Stimulated activated CD4-positive, alpha-beta T cell treated with anti-CD3 and anti-CD28 coated beads, TNF-alpha, amount 100 ng/mL, for 4 hours (primary cell): ENCODE measurements around the gene DNAJA4.

ENCODE experiments used
- DNase-seq, 3 experiments: peaks; one replicate each; pipeline ENCODE4 v3.0.0-alpha.2; 2020; ENCODE audit warnings: low read depth in 3 of 3

DNAJA4 gene

DNA sequence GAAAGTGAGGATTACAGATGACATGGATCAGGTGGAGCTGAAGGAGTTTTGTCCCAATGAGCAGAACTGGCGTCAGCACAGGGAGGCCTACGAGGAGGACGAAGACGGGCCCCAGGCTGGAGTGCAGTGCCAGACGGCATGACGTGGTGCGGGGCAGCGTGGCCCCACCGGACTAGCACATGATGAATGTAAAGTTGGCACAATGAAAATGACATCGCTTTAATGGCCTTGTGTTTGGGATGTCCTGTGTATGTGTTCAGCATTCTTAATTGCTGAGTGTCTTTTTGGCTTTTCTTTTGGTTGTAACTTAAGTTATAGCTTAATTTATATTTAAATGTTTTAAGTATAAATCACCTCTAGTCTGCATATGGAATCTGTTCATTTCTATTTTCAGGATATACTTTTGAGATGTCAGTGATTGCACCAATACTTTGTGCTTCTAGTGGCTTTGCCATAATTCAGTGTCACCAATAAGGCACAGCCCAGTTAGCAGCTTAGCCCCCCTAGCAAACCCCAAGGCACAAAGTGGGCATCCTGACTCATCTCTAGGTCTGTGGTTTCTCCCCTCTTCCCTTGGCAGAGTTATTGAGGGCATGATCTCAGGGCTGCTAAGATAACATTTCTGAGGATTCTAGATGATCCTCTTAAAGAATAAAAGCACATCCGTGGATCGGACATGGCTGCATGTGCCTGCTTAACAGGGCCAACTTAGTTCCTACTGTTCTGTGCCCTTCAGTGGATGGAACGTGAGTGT is 16.1 kb downstream of the DNAJA4 start:
- DNase-seq: no peak

GRCh38 chr15:78282324-78282723 is 18.0 kb downstream of the DNAJA4 start:
- DNase-seq: no peak

- no peak for DNase-seq
These were observed 20.4 kb downstream of the DNAJA4 start for GRCh38 chr15:78284758-78285157.

DNA sequence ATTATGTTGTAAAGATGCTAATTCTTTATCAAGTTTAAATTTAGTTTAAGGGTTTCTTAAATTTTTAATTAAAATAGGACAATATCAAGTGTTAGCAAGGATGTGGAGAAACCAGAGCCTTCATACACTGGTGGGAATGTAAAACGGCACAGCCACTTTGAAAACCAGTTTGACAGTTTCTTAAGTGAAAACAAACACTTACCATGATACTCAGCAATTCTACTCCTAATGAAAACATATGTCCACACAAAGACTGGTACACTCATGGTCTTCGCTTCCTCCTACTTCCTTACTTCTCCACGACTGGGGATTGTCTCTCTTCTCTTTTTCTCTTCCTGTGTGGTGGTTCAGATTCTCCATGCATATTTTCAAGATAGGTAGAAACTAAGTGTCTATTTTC is 25.9 kb downstream of the DNAJA4 start:
- no peak for DNase-seq

DNA sequence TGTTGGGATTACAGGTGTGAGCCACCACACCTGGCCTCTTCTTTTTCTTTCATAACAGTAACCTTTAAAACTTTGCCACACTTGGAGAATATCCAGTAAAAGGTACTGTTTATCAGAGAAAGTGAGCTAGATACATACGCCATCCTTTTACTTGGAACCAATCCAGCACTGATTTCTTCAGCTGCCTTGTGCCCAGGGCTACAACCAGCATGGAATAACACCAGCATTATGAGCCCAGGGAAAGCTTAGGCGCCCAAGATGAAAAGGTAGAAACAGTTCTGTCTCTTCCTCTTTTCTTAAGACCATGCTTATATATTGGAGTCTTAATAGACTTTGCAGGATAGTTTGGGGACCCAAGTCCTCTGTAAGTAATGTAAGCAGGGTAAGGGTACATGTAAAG is 26.7 kb downstream of the DNAJA4 start:
- DNase-seq: no peak

- no peak for DNase-seq
These were observed 27.3 kb downstream of the DNAJA4 start for GRCh38 chr15:78291698-78292097.

GRCh38 chr15:78292219-78292618 is 27.9 kb downstream of the DNAJA4 start:
- DNase-seq: no peak

DNA sequence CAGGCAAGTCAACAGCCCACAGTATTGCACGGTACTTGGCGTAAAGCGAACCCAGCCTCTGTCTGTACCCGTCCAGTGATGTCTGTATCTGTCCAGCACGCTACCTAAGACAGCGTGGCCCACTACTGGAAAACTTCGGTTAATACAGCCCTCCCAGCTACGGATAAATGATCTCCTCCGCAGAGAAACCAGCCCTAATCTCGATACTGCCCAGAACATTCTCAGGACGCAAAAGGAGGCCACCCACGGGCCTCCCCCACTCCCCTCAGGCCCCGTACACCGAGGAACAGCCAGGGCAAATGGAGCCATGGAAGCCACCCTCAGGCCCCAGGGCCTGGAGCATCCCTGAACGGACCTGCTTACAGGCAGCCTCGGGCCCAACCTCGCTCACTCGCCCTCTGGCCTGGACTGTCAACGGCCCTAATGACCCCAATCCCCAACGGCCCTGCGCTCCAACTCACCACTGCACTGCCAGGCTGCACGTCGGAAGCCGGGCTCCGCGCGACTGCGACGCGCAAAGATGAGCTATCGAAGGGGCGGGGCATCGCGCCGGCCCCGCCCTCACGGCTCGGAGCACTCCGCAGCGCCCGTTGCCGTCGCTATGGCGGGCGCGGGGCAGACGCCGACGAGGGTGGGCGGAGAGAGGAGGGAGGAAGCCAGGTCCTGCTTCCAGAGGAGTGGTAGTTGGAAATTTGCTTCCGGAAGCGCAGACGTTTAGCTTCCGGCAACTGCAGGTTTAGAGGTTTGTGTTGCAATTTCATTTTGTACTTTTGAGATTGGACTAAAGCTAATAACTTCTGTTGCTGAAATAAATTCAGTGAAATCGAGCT is 35.0 kb downstream of the DNAJA4 start, which contains the start of gene SKIC8:
TSS of gene SKIC8 (minus strand) at position 509 of the 830 bp plus-strand sequence. CDS start 3,923 bp downstream, outside the sequence.
- DNase-seq: peak; percentile 77 to 84 (median 81)

DNA sequence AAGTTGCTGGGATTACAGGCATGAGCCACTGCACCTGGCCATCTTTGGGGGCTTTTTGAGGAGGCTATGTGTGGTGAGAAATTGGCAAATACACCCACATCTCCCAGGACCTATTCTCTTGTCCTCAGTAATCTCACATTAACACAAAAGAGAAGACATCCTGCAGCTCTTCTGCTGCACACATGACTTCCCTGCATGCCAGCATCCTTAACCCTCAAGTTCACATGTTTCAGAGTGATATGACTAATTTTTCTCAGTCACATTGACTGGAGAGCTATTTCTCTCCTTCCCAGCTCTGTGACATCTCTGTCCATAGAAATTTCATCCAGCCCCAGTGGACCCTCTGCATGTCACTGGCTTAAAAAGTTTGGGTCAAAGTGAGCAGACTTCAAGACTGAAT is 37.0 kb downstream of the DNAJA4 start:
- DNase-seq: no peak

- DNase-seq: no peak
These were observed 37.5 kb downstream of the DNAJA4 start for GRCh38 chr15:78301828-78302227.

DNA sequence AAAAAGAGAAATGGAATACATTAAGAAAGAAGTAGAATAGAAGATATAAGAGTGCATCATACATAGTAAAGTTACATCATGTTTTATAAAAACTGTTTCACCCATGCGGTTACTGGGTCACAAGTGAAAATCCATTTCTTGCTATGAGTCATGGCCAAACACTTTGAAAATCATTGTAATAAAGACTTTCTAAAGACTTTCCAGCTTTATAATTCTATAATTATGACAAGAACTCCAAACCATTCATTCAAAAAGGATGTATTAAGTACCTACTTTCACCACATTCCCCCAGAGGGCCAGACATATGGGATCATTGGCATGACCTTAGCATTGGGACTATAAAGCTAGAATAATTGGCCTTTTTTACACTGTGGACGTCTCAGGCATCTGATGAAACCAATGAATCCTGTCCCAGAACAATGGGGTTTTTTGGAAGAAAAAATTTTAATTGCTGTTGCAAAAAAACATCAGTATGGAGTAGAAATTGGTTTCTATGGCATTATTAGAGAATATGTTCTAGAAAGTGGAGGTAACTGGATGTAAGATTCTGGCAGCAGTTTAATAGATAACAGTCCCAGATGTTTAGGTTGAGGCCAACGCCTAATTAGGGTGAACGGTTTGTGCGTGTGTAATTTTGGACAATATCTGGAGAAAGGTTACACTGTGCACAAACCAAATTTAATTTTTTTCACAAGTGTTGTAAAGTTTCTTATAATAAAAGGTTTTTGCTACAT is 38.4 kb downstream of the DNAJA4 start:
- DNase-seq: no peak

- no peak for DNase-seq
These were observed 40.1 kb downstream of the DNAJA4 start for GRCh38 chr15:78304216-78305066.

- no peak for DNase-seq
These were observed 41.9 kb downstream of the DNAJA4 start for GRCh38 chr15:78306176-78306774.

GRCh38 chr15:78307976-78308375 is 43.6 kb downstream of the DNAJA4 start:
- DNase-seq: no peak

GRCh38 chr15:78308422-78309032 is 44.2 kb downstream of the DNAJA4 start:
- DNase-seq: peak in 1 of 3 experiments; percentile 6

DNA sequence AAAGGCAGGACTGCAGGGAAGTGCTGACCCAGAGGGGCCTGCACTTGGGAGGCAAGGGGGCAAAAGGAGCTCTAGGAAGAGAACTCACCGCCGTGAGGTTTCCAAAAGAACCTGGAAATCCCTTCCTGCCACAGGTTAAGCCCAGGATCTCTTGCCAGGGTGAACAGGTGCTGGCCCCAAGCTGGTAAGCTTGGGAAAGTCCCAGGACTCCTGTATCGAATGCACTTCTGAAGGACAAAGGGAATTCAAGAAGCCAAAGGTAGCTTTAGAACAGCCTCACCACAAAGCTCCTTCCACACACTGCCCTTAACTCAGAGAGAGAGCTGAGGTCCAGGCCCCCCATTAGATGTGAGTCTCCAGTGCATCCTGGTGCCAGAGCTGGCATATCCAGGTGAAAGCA is 46.9 kb downstream of the DNAJA4 start:
- DNase-seq: no peak

DNA sequence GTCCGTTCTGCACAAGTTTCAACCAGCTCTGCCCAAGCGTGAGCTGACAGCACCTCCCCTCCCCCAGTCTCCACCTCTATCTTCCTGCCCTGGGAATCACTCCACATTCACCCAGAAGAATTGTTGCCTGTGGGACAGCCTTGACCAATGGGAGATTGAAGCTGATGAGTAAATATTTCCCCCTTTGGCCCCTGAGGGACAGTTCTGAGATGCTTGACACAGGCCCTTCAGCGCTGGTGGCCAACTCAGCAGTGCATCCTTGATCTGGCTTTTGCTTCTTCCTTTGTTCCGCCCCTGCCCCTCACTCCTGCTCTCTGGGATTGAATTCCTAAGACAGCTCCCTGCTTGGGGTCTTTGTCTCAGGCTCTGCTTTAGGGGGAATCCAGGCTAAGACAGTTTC is 48.2 kb downstream of the DNAJA4 start:
- DNase-seq: no peak

GRCh38 chr15:78312957-78313356 is 48.6 kb downstream of the DNAJA4 start:
- DNase-seq: no peak

DNA sequence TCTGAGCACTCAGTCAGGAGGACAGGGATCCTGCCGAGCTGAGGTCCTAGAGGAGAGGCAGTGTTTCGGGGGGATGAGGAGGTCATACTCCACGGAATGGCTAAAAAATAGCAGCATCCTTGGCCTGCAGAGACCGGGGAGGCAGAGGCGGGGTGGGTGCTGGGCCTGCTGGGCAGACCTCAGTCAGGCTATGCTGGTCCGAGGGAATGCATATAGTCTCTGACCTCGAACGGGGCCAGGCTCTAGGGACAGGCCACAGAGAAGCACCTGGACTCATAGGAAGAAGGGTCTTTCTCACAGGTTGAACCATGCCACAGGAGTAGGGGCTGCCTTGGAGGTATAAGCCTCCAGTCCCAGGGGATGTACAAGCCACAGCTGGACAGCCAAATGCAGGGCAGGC is 49.0 kb downstream of the DNAJA4 start:
- no peak for DNase-seq

- no peak for DNase-seq
These were observed 49.8 kb downstream of the DNAJA4 start for GRCh38 chr15:78314181-78314581.
